ENCODE data around the gene MBP. TPM values are rescaled to one million over a fixed set of nuclear protein-coding genes. Genes with fewer than 3 reads are reported as not detected.
A peak's percentile ranks its signal among the peaks of the same experiment; 100 is the strongest.

MBP gene
- total and polyA plus RNA-seq, 2 donors (not counting 1 experiment from before 2014, with no cell fraction given) = 2.3 to 3.6 TPM

- peaks cover 44% of the 10 kb centered on the region for H3K4me1 ChIP-seq (ENCODE audit: control insufficient read depth, extremely low read depth, insufficient read depth, low read length)
- H3K9me3 ChIP-seq (ENCODE audit: control insufficient read depth, insufficient read depth, low read depth, low read length) = no peaks in the 10 kb centered on the region
- no peak overlapping the region for H3K4me3 ChIP-seq (replicated peaks in 1 of 4; ENCODE audit: control extremely low read depth in 1 of 4, insufficient read depth in 1 of 4, low read depth in 3 of 4, low read length in 4 of 4)
- H3K79me2 ChIP-seq (ENCODE audit: control insufficient read depth, insufficient read depth, low read length) = no peaks in the 10 kb centered on the region
- no peaks in the 10 kb centered on the region for H4K20me1 ChIP-seq (ENCODE audit: control insufficient read depth, extremely low read depth, insufficient read depth, low read length)
- TF ChIP-seq, protein P1, sequence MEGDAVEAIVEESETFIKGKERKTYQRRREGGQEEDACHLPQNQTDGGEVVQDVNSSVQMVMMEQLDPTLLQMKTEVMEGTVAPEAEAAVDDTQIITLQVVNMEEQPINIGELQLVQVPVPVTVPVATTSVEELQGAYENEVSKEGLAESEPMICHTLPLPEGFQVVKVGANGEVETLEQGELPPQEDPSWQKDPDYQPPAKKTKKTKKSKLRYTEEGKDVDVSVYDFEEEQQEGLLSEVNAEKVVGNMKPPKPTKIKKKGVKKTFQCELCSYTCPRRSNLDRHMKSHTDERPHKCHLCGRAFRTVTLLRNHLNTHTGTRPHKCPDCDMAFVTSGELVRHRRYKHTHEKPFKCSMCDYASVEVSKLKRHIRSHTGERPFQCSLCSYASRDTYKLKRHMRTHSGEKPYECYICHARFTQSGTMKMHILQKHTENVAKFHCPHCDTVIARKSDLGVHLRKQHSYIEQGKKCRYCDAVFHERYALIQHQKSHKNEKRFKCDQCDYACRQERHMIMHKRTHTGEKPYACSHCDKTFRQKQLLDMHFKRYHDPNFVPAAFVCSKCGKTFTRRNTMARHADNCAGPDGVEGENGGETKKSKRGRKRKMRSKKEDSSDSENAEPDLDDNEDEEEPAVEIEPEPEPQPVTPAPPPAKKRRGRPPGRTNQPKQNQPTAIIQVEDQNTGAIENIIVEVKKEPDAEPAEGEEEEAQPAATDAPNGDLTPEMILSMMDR (conservative IDR thresholded peaks at IDR 0.05 in 1 of 2, IDR thresholded peaks at IDR 0.05 in 1 of 2; ENCODE audit: low read depth in 1 of 2, low read length in 2 of 2) = no peak
- no peak for TF ChIP-seq EZH2 (IDR thresholded peaks at IDR 0.05; ENCODE audit: low read length, missing control alignments)
- no peak overlapping the region for H2AFZ ChIP-seq (ENCODE audit: low read length)
- H3K27ac ChIP-seq (ENCODE audit: insufficient read depth, low read length) = no peak overlapping the region
- no peak overlapping the region for H3K4me2 ChIP-seq (ENCODE audit: extremely low read depth, insufficient read depth, low read length)
- H3K27me3 ChIP-seq (ENCODE audit: control insufficient read depth, insufficient read depth, low read length) = no peaks in the 10 kb centered on the region
- H3K36me3 ChIP-seq (ENCODE audit: control insufficient read depth, insufficient read depth, low read length) = no peaks in the 10 kb centered on the region
- no peak for DNase-seq (ENCODE audit: low read depth in 2 of 2)
- H3K9ac ChIP-seq (ENCODE audit: insufficient read depth, low read length) = no peak overlapping the region
These were observed 27.6 kb downstream of the MBP start for GRCh38 chr18:77105028-77105427.

- H4K20me1 ChIP-seq (ENCODE audit: control insufficient read depth, extremely low read depth, insufficient read depth, low read length) = no peaks in the 10 kb centered on the region
- H3K4me1 ChIP-seq (ENCODE audit: control insufficient read depth, extremely low read depth, insufficient read depth, low read length) = peaks cover 44% of the 10 kb centered on the region
- H3K9ac ChIP-seq (ENCODE audit: insufficient read depth, low read length) = no peak overlapping the region
- no peak overlapping the region for H3K4me3 ChIP-seq (replicated peaks in 1 of 4; ENCODE audit: control extremely low read depth in 1 of 4, insufficient read depth in 1 of 4, low read depth in 3 of 4, low read length in 4 of 4)
- H3K79me2 ChIP-seq (ENCODE audit: control insufficient read depth, insufficient read depth, low read length) = no peaks in the 10 kb centered on the region
- no peak overlapping the region for H3K4me2 ChIP-seq (ENCODE audit: extremely low read depth, insufficient read depth, low read length)
- no peak overlapping the region for H2AFZ ChIP-seq (ENCODE audit: low read length)
- H3K36me3 ChIP-seq (ENCODE audit: control insufficient read depth, insufficient read depth, low read length) = no peaks in the 10 kb centered on the region
- no peaks in the 10 kb centered on the region for H3K27me3 ChIP-seq (ENCODE audit: control insufficient read depth, insufficient read depth, low read length)
- peak in 1 of 2 donors; percentile 41 for DNase-seq (ENCODE audit: low read depth in 2 of 2)
- no peaks in the 10 kb centered on the region for H3K9me3 ChIP-seq (ENCODE audit: control insufficient read depth, insufficient read depth, low read depth, low read length)
- peak overlapping the region; percentile 92 for H3K27ac ChIP-seq (ENCODE audit: insufficient read depth, low read length)
- TF ChIP-seq, protein P1 (conservative IDR thresholded peaks at IDR 0.05 in 1 of 2, IDR thresholded peaks at IDR 0.05 in 1 of 2; ENCODE audit: low read depth in 1 of 2, low read length in 2 of 2) = no peak
- no peak for TF ChIP-seq EZH2 (IDR thresholded peaks at IDR 0.05; ENCODE audit: low read length, missing control alignments)
These were observed 28.5 kb downstream of the MBP start for GRCh38 chr18:77103991-77104531.

DNA sequence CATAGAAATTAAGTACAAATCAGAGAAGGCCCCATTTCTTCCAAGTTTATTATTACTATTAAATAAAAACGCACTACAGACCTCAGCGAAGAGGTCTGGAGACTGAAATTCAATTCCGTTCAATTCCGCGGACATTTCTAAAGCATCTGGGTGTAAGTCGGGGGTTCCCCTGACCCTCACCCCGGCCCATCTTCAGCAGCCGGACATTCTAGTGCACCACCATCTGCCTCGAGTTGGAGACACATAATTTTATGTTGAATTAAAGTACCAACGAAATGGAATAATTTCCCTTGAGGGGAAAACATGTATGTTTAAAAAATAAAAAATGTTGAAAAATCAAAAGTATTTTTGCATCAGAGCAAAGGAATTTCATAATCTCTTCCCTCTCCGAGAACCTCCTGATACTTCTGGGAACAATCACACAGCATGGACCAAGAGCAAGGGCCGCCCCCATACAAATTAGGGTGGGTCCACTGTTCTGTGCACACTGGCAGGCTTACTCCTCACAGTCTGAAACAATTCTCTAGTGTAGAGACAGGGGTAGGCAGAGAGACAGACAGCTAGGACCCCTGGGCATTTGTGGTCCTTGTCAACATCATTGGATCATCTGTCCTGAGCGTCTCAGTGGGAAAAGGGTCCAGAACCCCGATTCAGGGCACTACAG lies 29.3 kb downstream of the MBP start:
- Histone ChIP-seq H3K27ac (ENCODE audit: insufficient read depth, low read length) (peak overlapping the region; percentile 92), H3K27me3 (ENCODE audit: control insufficient read depth, insufficient read depth, low read length) (no peaks in the 10 kb centered on the region), H3K4me1 (ENCODE audit: control insufficient read depth, extremely low read depth, insufficient read depth, low read length) (peaks cover 39% of the 10 kb centered on the region), H3K9me3 (ENCODE audit: control insufficient read depth, insufficient read depth, low read depth, low read length) (no peaks in the 10 kb centered on the region), H3K79me2 (ENCODE audit: control insufficient read depth, insufficient read depth, low read length) (no peaks in the 10 kb centered on the region), H3K36me3 (ENCODE audit: control insufficient read depth, insufficient read depth, low read length) (no peaks in the 10 kb centered on the region), H3K4me2 (ENCODE audit: extremely low read depth, insufficient read depth, low read length) (peak overlapping the region; percentile 54), H3K9ac (ENCODE audit: insufficient read depth, low read length) (no peak overlapping the region), H3K4me3 (replicated peaks in 1 of 4; ENCODE audit: control extremely low read depth in 1 of 4, insufficient read depth in 1 of 4, low read depth in 3 of 4, low read length in 4 of 4) (no peak overlapping the region), H4K20me1 (ENCODE audit: control insufficient read depth, extremely low read depth, insufficient read depth, low read length) (no peaks in the 10 kb centered on the region), H2AFZ (ENCODE audit: low read length) (peak overlapping the region; percentile 23)
- peak; percentile 40 to 65 for DNase-seq (ENCODE audit: low read depth in 2 of 2)
- TF ChIP-seq EZH2 (IDR thresholded peaks at IDR 0.05; ENCODE audit: low read length, missing control alignments) = no peak
- TF ChIP-seq, protein P1 (conservative IDR thresholded peaks at IDR 0.05 in 1 of 2, IDR thresholded peaks at IDR 0.05 in 1 of 2; ENCODE audit: low read depth in 1 of 2, low read length in 2 of 2) = no peak
